Measurements from ENCODE around the gene SF3B6. TPM values are rescaled to one million over a fixed set of nuclear protein-coding genes. Genes with fewer than 3 reads are reported as not detected.

SF3B6 gene, protein sequence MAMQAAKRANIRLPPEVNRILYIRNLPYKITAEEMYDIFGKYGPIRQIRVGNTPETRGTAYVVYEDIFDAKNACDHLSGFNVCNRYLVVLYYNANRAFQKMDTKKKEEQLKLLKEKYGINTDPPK
- 81.3 and 105 TPM in 2 replicates for total RNA-seq

DNA sequence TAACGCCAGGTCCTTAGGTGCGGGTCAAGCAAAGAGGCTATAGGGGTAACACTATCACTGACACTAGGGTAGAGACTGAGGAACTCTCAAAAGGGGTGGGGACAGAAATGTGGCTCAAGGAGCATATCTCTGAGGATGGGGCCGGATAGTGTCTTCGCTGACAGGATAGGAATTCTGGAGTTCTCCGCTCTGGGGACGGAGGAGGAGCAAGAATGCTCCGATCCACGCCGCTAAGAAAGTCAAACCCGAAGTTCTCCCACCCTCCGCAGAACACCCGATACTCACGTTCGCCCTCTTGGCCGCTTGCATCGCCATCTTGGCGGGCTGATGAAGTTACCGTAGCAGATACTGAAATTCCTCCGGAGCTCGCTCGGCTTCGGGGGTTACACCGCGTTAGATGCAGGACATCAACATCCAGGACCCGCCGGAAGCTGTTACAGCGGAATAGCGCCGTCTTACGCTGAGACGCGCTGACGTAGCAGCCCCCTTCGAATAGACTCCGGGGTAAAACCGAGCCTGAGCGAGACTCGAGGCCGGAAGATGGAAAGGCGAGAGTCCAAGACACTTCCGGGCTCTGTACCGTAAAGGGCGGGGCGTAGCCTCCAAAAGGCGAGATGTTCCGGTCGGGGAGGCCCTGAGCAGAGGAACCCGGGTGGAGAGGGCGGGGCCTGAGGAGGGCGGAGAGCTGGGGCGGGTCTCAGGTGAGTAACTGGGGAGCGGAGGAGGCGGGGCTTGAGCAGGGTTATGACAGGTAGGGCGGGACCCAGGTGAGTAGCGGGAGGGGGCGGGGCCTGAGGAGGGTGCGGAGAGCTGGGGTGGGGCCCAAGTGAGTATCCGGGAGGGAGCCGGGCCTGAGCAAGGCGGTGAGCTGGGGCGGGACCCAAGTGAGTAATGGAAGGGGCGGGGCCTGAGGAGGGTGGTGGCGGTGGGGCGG lies at the start of gene SF3B6:
SF3B6 (minus strand) TSS at position 412 of the 934 bp plus-strand sequence; CDS start at position 315, 97 bp downstream.

DNA sequence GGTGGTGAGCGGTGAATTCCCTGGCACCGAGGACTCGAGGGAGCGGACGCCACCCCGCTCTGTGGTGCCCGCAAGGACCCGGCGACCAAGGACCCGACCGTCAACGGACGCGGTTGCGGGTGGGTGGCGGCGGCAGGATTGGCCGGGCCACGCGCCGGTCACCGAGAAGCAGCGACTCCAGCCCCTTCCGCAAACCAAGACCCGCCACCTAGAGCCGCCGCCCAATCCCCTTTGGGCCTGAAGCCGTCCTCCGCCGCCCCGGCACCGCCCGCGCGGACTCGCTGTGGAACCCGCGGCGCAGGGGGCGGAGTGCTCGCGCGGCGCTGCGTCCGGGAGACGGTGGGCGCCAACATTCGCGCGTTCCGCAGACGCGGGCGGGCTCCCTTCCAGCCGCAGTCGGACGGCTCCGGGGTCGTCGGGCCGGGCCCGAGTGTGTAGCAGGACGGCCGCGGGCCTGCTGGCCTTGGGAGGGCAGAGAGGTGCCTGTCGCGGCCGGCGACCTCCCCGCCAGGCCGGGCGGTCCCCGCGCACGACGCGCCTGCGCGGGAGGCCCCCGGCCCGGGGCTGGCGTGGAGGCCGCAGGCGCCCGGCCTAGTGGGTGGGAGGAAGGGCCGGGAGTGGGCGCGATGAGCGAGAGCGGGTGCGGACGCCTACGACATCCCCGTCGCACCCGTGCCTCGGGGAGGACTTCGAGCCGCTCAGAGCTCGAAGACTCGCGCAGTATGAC lies 47.2 kb upstream of the SF3B6 start, which contains the start of the genes FAM228B and PFN4:
FAM228B (plus strand) TSS at position 275 of the 727 bp plus-strand sequence. CDS start 893 bp downstream, outside the sequence.
PFN4 (minus strand) TSS at position 140 of the 727 bp plus-strand sequence. CDS start 799 bp downstream, outside the sequence.

DNA sequence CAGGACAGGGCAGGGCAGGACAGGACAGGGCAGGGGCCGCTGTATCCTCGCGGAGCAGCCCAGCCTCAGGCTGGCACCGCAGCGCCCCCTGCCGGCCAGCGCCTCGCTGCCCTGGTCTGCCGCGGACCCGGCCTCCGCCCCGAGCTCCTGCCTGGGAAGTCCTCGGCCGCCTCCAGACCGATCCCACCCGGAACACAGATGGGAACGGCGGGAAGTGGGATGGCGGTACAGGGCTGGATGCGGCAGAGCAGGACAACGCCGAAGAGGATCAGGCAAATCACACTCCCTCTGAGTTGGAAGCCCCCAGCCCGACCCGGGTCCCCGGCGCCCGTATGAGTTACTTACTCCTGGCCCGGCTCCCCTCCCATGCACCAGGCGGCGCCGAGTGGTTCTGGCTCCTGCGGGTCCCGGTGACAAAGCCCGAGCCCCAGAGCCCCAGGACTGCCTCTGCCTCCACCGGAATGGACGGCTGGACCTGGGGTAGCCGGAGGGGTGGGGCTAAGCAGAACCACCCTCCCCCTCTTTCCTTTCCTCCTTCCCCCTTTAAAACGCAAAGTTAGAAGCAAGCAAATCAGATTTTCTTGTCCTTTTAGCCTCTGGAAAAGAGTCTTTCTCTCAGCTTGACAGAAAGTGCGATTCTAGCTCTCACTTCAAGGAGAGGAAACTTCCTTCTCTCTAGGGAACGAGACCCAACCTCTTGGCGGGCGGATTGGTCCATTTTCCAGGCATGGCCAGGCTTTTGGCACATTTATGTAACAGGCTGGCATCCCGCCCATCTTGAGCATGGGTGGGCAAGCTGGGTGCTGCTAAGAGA lies 8.5 kb upstream of the SF3B6 start, which contains the start of gene TP53I3:
TP53I3 (minus strand) TSS at position 449 of the 814 bp plus-strand sequence. CDS start 508 bp downstream, outside the sequence.

DNA sequence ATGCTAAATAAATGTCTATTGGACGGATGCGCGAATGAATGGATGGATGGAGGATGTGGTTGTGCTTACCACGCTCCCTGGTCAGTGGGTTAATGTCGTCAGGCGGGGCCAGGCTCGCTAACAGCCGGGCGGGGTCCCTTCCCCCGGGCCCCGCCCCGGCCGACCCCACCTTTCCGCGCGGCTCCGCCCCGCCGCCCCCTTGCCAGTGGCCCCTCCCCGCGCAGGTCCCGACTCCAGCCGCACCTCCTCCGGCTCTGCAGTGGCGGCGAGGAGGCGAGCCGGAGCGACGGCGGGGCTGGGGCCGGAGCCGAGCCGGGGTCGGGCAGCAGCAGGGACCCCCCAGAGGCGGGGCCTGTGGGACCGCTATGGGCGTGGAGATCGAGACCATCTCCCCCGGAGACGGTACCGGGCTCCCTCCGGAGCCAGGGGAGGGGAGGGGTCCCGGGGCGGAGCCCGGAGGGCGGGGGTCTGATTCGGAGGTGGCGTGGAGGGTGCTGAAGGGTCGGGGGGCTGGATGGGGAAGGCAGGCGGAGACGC lies 26.6 kb downstream of the SF3B6 start, which contains the start of gene FKBP1B:
FKBP1B (plus strand) TSS at position 257 of the 537 bp plus-strand sequence; CDS start at position 366, 109 bp downstream.

DNA sequence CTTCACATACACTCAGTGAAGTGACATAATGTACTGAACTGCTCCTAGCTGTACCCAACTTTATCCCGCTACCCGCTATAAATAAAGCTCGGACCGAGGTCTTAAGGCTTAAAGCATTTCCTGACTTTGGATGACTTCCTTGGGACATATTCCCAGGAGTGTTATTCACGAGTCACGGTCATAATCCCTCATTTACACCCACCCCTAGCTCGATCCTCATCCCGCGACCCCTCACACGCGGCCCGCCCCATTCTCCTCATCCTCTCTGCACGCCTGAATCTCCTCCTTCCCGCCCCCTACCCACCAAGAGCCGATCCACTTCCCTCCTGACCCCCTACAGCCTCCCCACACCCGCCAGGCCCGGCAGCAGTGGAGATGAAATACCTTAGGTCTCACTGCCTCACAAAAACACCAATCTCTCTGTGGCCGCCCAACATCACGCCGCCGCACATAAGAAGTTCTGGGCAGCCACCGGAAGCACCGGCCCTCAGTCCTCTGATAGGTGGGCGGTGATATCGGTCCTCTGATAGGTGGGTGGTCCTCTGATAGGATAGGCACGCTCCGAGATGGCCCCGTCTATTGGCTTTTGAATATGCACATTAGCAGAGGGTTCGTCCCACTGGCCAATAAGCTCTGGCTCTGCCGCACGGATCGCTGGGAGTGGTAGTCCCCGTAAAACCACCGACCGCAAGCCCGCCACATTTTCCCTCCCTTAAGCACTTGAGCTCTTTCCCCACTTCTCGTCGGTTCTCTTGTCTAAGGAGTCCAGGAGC lies 29.0 kb downstream of the SF3B6 start, which contains the start of gene WDCP:
WDCP (minus strand) TSS at position 462 of the 773 bp plus-strand sequence. CDS start 7,897 bp downstream, outside the sequence.

Other genes starting within 250 kb of the SF3B6 start
- 8.5 and 10.7 TPM in 2 replicates for gene ATAD2B, start 149.2 kb downstream of the SF3B6 start, total RNA-seq
- gene UBXN2A, start 135.9 kb downstream of the SF3B6 start, total RNA-seq: 9.5 and 12.4 TPM in 2 replicates
- 0.03 and 0.13 TPM in 2 replicates for gene MFSD2B, start 66.2 kb downstream of the SF3B6 start, total RNA-seq
- gene WDCP, start 28.9 kb downstream of the SF3B6 start, total RNA-seq: 10.2 and 11.3 TPM in 2 replicates
- 6.8 and 7.9 TPM in 2 replicates for gene FKBP1B, start 26.6 kb downstream of the SF3B6 start, total RNA-seq
- gene TP53I3, start 8.5 kb upstream of the SF3B6 start, total RNA-seq: 16.8 and 25.8 TPM in 2 replicates
- 0.17 and 0.39 TPM in 2 replicates for gene PFN4, start 47.0 kb upstream of the SF3B6 start, total RNA-seq
- gene FAM228B, start 47.1 kb upstream of the SF3B6 start, total RNA-seq: 8.3 and 9.0 TPM in 2 replicates
- gene FAM228A, start 98.7 kb upstream of the SF3B6 start, total RNA-seq: 0.72 and 3.2 TPM in 2 replicates

Measured in smooth muscle cell of the pulmonary artery (primary cell).